Fibroblast of pulmonary artery (primary cell): Measurements from ENCODE around the gene TEKT1.
A peak's percentile ranks its signal among the peaks of the same experiment; 100 is the strongest.

Experiments used
- DNase-seq: peaks from one replicate; pipeline ENCODE4 v3.0.0-alpha.2; 2010; ENCODE audit warnings: low read depth
- H3K4me3 ChIP-seq: replicated peaks from 2 replicates; pipeline ENCODE4 v1.5.1; 2011; ENCODE audit warnings: low read depth, mild to moderate bottlenecking, control low read depth, low read length, moderate library complexity
- CTCF ChIP-seq: IDR thresholded peaks from 2 replicates; pipeline ENCODE4 v1.5.1; 2011; ENCODE audit warnings: mild to moderate bottlenecking, control low read depth, low read length, inconsistent platforms; ENCODE audit errors: missing control alignments

The TEKT1 gene

GRCh38 chr17:6793748-6794493 lies 37.6 kb downstream of the TEKT1 start:
- TF ChIP-seq CTCF = no peak
- DNase-seq = no peak

GRCh38 chr17:6789146-6789545 lies 42.4 kb downstream of the TEKT1 start:
- no peak for TF ChIP-seq CTCF
- DNase-seq = no peak
- H3K4me3 ChIP-seq = no peak overlapping the region

More at GRCh38 chr17:6793748-6794493, 37.6 kb downstream of the TEKT1 start:
- no peak overlapping the region for H3K4me3 ChIP-seq

- TF ChIP-seq CTCF = no peak
- H3K4me3 ChIP-seq = peak overlapping the region; percentile 44
- peak; percentile 42 for DNase-seq
Measured at GRCh38 chr17:6787081-6787693, 44.3 kb downstream of the TEKT1 start.

GRCh38 chr17:6786618-6787017 lies 44.9 kb downstream of the TEKT1 start:
- peak; percentile 3 for TF ChIP-seq CTCF
- H3K4me3 ChIP-seq = peak overlapping the region; percentile 44
- DNase-seq = peak; percentile 94

GRCh38 chr17:6782244-6782643 lies 49.3 kb downstream of the TEKT1 start:
- H3K4me3 ChIP-seq = no peak overlapping the region
- DNase-seq = no peak
- no peak for TF ChIP-seq CTCF

- no peak overlapping the region for H3K4me3 ChIP-seq
- no peak for TF ChIP-seq CTCF
- DNase-seq = peak; percentile 11
Measured at GRCh38 chr17:6780886-6781285, 50.6 kb downstream of the TEKT1 start.
